IPS DF 19.7 (cell line): ENCODE results near the gene KRTAP2-1.
"Not testable (repeated sequence)": the region's sequence is repeated elsewhere in the genome, so short reads cannot be mapped to it uniquely, and the experiment has no call there.

Source experiments
- DNase-seq: peaks from one replicate; pipeline ENCODE4 v3.0.0-alpha.2; 2013; ENCODE audit warnings: low read depth, low spot score

The KRTAP2-1 gene

GRCh38 chr17:41057547-41057946, 10.4 kb upstream of the KRTAP2-1 start:
- DNase-seq, result no peak

- DNase-seq, result not testable (repeated sequence)
Observed at GRCh38 chr17:41055130-41055529, 8.0 kb upstream of the KRTAP2-1 start, which contains the start of gene KRTAP2-2. TSS of gene KRTAP2-2 (minus strand) at chr17:41055230. CDS start at chr17:41055211, 19 bp downstream.

- not testable (repeated sequence) for DNase-seq
Observed at GRCh38 chr17:41054556-41054955, 7.4 kb upstream of the KRTAP2-1 start.

DNA sequence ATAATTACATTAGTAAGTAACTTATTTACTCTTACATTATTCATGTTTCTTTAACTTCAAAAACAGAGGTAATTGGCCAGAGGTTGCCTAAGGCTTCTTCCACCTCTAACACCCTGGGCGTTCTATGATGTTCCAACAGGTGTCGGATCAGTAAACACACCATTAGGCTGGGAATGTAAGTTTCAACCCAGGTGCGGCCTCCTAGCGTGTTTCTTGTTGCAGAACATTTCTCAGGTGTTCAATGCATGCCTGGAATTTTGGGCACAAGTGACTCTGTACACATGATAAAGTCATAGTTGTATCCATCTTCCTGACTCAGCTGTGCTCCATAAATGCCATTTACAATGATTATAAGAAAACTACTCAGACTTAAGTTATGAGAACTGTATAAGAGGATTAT, 6.9 kb upstream of the KRTAP2-1 start:
- DNase-seq, result no peak

GRCh38 chr17:41052566-41052965, 5.5 kb upstream of the KRTAP2-1 start:
- no peak for DNase-seq

- DNase-seq, result no peak
Observed at GRCh38 chr17:41049110-41049509, 2.0 kb upstream of the KRTAP2-1 start.

GRCh38 chr17:41048441-41048840, 1.3 kb upstream of the KRTAP2-1 start:
- DNase-seq, result no peak

- no peak for DNase-seq
Observed at GRCh38 chr17:41042953-41043352, 4.2 kb downstream of the KRTAP2-1 start.

- not testable (repeated sequence) for DNase-seq
Observed at GRCh38 chr17:41040783-41041571, 6.1 kb downstream of the KRTAP2-1 start, which contains the start of gene KRTAP1-1. TSS of gene KRTAP1-1 (minus strand) at chr17:41041450. CDS start at chr17:41041397, 53 bp downstream.

- no peak for DNase-seq
Observed at GRCh38 chr17:41037853-41038350, 9.2 kb downstream of the KRTAP2-1 start.

GRCh38 chr17:41034346-41034935, 12.7 kb downstream of the KRTAP2-1 start, which contains the start of gene KRTAP1-3:
TSS of gene KRTAP1-3 (minus strand) at chr17:41034874. CDS start at chr17:41034821, 53 bp downstream.
- DNase-seq, result not testable (repeated sequence)

- DNase-seq, result no peak
Observed at GRCh38 chr17:41029633-41030245, 17.4 kb downstream of the KRTAP2-1 start, which contains the start of gene KRTAP1-4. TSS of gene KRTAP1-4 (minus strand) at chr17:41030195. CDS start at chr17:41030078, 117 bp downstream.

- DNase-seq, result no peak
Observed at GRCh38 chr17:41026715-41027471, 20.2 kb downstream of the KRTAP2-1 start, which contains the start of gene KRTAP1-5. TSS of gene KRTAP1-5 (minus strand) at chr17:41027208. CDS start at chr17:41027155, 53 bp downstream.

DNA sequence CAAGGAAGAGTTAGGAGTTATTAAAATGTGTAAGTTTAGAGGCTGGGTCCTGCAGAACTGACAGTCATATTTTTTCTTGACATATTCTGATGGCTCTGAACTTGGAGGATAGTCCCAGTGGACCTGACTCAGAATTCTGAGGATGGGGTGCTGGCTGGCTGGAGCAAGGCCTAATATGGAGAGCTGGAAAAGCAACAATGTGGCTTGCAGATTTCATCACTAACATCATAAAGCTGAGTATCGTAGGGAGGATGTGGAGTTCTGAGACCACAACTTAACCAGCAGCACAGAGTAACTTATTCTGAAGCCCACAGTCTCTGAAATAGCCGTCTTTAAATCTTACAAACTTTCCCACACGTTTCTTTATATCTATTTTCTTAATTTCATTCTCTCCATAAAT, 22.4 kb downstream of the KRTAP2-1 start:
- no peak for DNase-seq

DNA sequence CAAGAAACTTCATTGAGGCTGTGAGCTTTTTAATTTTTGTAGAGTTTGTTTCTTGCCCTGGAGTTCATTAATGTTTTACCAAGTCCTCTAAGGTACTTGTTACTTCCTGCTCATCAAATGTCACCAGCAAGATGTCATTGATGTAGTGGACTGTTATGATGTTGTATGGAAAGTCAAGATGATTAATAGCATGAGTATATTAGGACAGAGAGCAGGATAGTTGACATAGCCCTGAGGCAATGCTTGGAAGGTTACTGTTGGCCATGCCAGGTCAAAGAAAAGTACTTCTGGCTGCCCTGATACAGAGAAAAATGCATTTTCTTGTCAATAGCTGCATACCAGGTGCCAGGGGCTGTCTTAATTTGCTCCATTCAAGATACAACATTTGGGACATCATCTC, 26.8 kb downstream of the KRTAP2-1 start:
- no peak for DNase-seq

GRCh38 chr17:41019415-41019814, 27.7 kb downstream of the KRTAP2-1 start:
- no peak for DNase-seq

DNA sequence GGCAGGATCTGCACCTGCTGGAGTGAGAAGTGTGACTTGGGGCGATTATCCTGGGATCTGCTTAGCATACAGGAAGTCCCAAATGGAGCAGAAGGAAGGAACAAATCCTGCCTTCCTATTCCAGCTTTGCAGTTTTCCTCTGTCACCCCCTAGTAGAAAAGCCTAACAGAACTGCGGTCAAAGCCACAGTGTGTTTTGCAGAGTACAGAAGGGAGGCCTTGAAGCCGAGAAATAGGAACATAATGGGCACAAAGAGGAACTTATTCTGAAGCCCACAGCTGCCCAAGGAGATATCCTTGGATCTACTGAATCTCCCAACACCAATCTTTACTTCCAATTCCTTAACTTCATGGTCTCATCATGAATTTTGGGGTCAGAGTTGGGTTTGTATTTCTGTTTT, 28.6 kb downstream of the KRTAP2-1 start:
- DNase-seq, result no peak

DNA sequence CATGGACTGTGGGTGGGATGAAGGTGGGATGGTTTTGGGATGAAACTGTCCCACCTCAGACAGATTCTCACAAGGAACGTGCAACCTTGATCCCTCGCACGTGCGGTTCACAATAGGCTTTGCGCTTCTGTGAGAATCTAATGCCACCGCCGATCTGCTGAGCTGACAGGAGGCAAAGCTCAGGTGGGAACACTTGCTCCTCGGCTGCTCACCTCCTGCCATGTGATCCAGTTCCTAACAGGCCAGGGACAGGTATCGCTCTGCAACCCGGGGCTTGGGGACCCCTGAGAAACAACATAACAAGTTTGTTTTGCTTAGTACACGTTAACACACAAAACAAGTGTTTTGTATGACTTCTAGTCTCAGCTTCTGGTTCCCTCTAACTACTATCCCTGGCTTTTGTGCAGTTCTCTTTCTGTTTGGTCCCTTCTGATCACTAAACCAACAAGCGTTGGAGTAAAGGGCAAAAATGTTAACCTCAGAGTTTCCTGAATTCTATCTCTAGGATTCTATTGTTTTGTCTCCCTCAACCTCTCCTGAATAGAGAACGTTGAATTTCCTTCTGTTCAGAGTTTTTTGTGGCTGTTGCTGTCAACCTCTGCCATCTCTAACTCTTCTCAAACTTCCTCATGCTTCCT, 30.4 kb downstream of the KRTAP2-1 start:
- DNase-seq, result no peak

DNA sequence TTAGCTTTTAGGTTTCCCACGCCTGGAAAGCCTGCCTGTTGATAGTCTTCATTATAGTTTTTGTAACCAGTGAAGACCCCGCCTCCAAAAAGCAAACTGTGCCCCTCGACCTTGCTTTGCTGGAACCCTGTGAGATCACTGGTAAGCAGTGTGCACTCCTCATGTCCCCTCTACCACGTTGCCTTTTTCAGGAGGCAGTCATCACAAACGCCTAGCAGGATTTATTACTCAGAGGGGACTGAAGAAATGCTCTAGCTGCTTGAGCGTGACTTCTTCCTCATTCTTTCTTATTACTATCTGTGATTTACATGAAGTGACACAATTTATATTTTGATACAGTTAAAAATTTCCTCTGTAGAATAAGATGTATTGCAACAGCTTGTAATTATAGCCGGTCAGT, 31.7 kb downstream of the KRTAP2-1 start:
- no peak for DNase-seq

DNA sequence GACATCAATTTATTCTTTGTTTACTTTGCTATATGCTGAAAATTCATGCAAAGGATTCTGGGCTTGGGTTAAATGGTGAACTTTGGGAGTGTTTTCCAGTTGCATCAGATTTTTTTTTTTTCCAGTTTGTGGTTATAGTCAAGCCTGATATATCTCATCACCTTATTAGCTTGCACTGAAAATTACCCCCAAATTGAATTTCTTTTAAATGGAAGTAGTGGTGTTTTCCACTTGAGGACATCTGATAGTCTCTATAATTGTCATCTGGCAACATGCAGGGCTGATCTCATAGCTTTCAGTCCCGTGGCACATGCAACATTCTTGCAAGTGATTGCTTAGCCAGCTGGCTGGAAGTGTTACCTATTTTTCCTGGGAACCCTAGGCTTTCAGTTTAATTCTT, 33.5 kb downstream of the KRTAP2-1 start:
- no peak for DNase-seq

DNA sequence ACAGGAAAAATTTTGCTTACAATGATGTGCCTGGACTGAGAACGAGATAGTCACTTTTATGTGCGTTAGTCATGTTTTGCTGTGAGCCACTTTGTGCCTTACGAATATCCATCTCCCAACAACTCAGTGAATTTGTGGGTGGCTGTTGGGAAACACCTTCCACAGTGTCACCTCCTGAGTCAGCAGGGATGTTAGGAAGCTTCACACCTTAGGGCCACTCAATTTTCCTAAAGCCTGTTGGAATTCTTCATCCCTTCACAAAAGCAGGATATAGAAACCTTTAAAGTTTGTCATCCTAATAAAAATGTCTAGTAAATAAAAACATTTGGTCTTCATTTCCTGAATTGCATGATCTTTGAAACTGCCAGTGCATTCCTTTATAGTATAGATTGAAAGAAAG, 33.9 kb downstream of the KRTAP2-1 start:
- DNase-seq, result no peak
